GM12878 (cell line): ENCODE results near the gene CLEC19A. TPM values are rescaled to one million over a fixed set of nuclear protein-coding genes. Genes with fewer than 3 reads are reported as not detected.

Source experiments
- ATAC-seq: fragments of 200-7000 bp; cut with Tn5 transposase; 3 replicates; pipeline ENCODE4 v1.9.1; 2020; ENCODE audit warnings: mild to moderate bottlenecking, moderate library complexity
- BruUV-seq: library from RNA; stranded (reverse); fragments of 400-500 nt; replicated peaks from 2 replicates; lab custom pipeline; 2021; lab: Mats Ljungman, UMichigan
- CTCF ChIA-PET: fragments of 300-600 bp; sonication (Branson Sonifier 250); formaldehyde crosslinking; extraction: SDS; loops from one replicate; lab custom pipeline; 2021; ENCODE audit warnings: inconsistent platforms; lab: Yijun Ruan, JAX
- POLR2A ChIA-PET: fragments of 350-600 bp; formaldehyde crosslinking; extraction: SDS; loops from one replicate; lab custom pipeline; 2021; ENCODE audit warnings: inconsistent platforms; lab: Charles Lee
- RAD21 ChIA-PET: fragments of 300-600 bp; sonication (Branson Sonifier 250); formaldehyde crosslinking; loops from one replicate; lab custom pipeline; 2023; ENCODE audit warnings: antibody characterized with exemption; ENCODE audit not compliant: unreplicated experiment; lab: Charles Lee
- SMC1A ChIA-PET: fragments of 300-600 bp; sonication (Branson Sonifier 250); formaldehyde crosslinking; loops from one replicate; lab custom pipeline; 2023; ENCODE audit not compliant: unreplicated experiment, uncharacterized antibody; lab: Charles Lee
- DNase-seq: peaks from one replicate; pipeline ENCODE4 v3.0.0-alpha.2; 2011; ENCODE audit warnings: low read depth, low spot score
- FAIRE-seq: peaks from 3 replicates; lab custom pipeline; 2011; peaks lifted over from hg19 to GRCh38; lab: Jason Lieb, UNC
- H2AFZ ChIP-seq: 2 replicates; pipeline ENCODE4 v1.6.0; 2011; ENCODE audit warnings: low read depth, low read length, control low read depth; ENCODE audit not compliant: control insufficient read depth
- H3K27ac ChIP-seq: 2 replicates; pipeline ENCODE4 v1.5.1; 2011; ENCODE audit warnings: control low read depth; ENCODE audit not compliant: control insufficient read depth, insufficient read depth
- H3K27me3 ChIP-seq, 2 experiments: replicated peaks in 1 of 2; 2 replicates each; pipeline versions ENCODE4 v1.6.0 to v1.6.1; 2011; ENCODE audit warnings: low read length in 1 of 2; ENCODE audit not compliant: control insufficient read depth in 2 of 2, insufficient read depth in 2 of 2
- H3K36me3 ChIP-seq, 2 experiments: 2 replicates each; pipeline ENCODE4 v1.5.1; 2011; ENCODE audit warnings: low read length in 1 of 2; ENCODE audit not compliant: control insufficient read depth in 2 of 2, insufficient read depth in 2 of 2
- H3K4me1 ChIP-seq: 2 replicates; pipeline ENCODE4 v1.6.1; 2011; ENCODE audit warnings: mild to moderate bottlenecking, low read length, moderate library complexity, mixed read lengths; ENCODE audit not compliant: control insufficient read depth, insufficient read depth
- H3K4me2 ChIP-seq: 2 replicates; pipeline ENCODE4 v1.6.0; 2011; ENCODE audit warnings: control low read depth; ENCODE audit not compliant: control insufficient read depth, insufficient read depth
- H3K4me3 ChIP-seq: fragments of 200-600 bp; sonication (generic); 2 replicates; pipeline ENCODE4 v1.5.1; 2016
- H3K79me2 ChIP-seq: 2 replicates; pipeline ENCODE4 v1.6.0; 2011; ENCODE audit warnings: low read length; ENCODE audit not compliant: control insufficient read depth, insufficient read depth
- H3K9ac ChIP-seq: 2 replicates; pipeline ENCODE4 v1.8.0; 2011; ENCODE audit warnings: low read length, control low read depth, mixed read lengths; ENCODE audit not compliant: control insufficient read depth, insufficient read depth
- H3K9me3 ChIP-seq: replicated peaks from 3 replicates; pipeline ENCODE4 v1.5.1; 2011; ENCODE audit warnings: mild to moderate bottlenecking, low read length; ENCODE audit not compliant: control insufficient read depth, insufficient read depth
- H4K20me1 ChIP-seq: 2 replicates; pipeline ENCODE4 v1.6.0; 2011; ENCODE audit not compliant: control insufficient read depth, insufficient read depth
- ASH2L ChIP-seq: fragments of 300-600, 200-600 bp; sonication (generic); IDR thresholded peaks from 2 replicates; pipeline ENCODE4 v1.6.1; 2017; ENCODE audit warnings: low read depth, mild to moderate bottlenecking, borderline replicate concordance
- BRCA1 ChIP-seq: IDR thresholded peaks from 2 replicates; pipeline ENCODE4 v1.6.1; 2011; ENCODE audit warnings: low read depth, low read length, improper control_type of control experiment
- CBX3 ChIP-seq: fragments of 200-600 bp; sonication (generic); IDR thresholded peaks from 2 replicates; pipeline ENCODE4 v1.6.1; 2016; ENCODE audit warnings: low read depth, borderline replicate concordance
- GATAD2B ChIP-seq: fragments of 450-650 bp; conservative IDR thresholded peaks from 2 replicates; pipeline ENCODE4 v1.6.1; 2017; ENCODE audit warnings: low read depth, mild to moderate bottlenecking, moderate library complexity
- HDAC2 ChIP-seq: fragments of 200-600 bp; sonication (generic); IDR thresholded peaks from 2 replicates; pipeline ENCODE4 v1.6.1; 2017
- IRF4 ChIP-seq: IDR thresholded peaks from 2 replicates; pipeline ENCODE4 v1.6.1; 2011; ENCODE audit warnings: low read depth, low read length
- MYC ChIP-seq: IDR thresholded peaks from 2 replicates; pipeline ENCODE4 v1.6.1; 2011; ENCODE audit warnings: mild to moderate bottlenecking, low read length, moderate library complexity, inconsistent platforms; ENCODE audit not compliant: insufficient read depth, insufficient replicate concordance, insufficient read length, severe bottlenecking
- NFXL1 ChIP-seq: fragments of 450-650 bp; IDR thresholded peaks from 2 replicates; pipeline ENCODE4 v1.6.1; 2017; ENCODE audit warnings: antibody characterized with exemption, mild to moderate bottlenecking, borderline replicate concordance
- SMAD1 ChIP-seq: fragments of 450-650 bp; IDR thresholded peaks from 2 replicates; pipeline ENCODE4 v1.6.1; 2018; ENCODE audit warnings: mild to moderate bottlenecking, low read depth; ENCODE audit not compliant: partially characterized antibody
- TBL1XR1 ChIP-seq: IDR thresholded peaks from 2 replicates; pipeline ENCODE4 v1.6.1; 2012; ENCODE audit warnings: low read depth, low read length, improper control_type of control experiment
- whole genome bisulfite sequencing: methylation state at CpG from one replicate; pipeline ENCODE4 v1.1.6; 2016; ENCODE audit warnings: low lambda C conversion rate; ENCODE audit not compliant: insufficient replicate concordance, insufficient coverage; ENCODE audit errors: missing lambda C conversion rate; 5-methylcytosine and 5-hydroxymethylcytosine counted together
- in situ Hi-C: fragments of 300-500 bp; cut with MboI; formaldehyde crosslinking; loops from 9 replicates; pipeline ENCODE4 v1.14.3; 2018; ENCODE audit warnings: mixed read lengths
- intact Hi-C: fragments of 100-400 bp; cut with micrococcal nuclease; formaldehyde crosslinking; loops from one replicate; pipeline ENCODE4 v1.14.2; 2022; ENCODE audit not compliant: unreplicated experiment
- polyA plus RNA-seq, 11 experiments: library from polyadenylated mRNA; depleted of rRNA in 4 of 11; unstranded in 6 of 11; stranded (reverse) in 5 of 11; fragments of >200 nt; fragmentation: Nextera tagmentation in 4 of 11; fragmentation: Illumina TruSeq in 1 of 11; extraction: Ambion mirVana in 4 of 11; extraction: Trizol in 1 of 11; gene quantifications; 1 replicate in 1 of 11; 2 replicates in 10 of 11; pipeline versions ENCODE4 v1.2.1 to v1.2.3, GENCODE V29; 2011 to 2016; ENCODE audit warnings: inconsistent platforms in 2 of 11, missing spikeins in 2 of 11, low read depth in 1 of 11
- total RNA-seq, 4 experiments: library from RNA; depleted of rRNA in 3 of 4; stranded (reverse); fragments of >200 nt in 3 of 4; fragmentation: Illumina TruSeq in 1 of 4; extraction: Trizol in 1 of 4; gene quantifications; 2 replicates each; pipeline versions ENCODE4 v1.2.1 to v1.2.3, GENCODE V29; 2013 to 2021
- TF ChIP-seq, protein P1 (sequence below): IDR thresholded peaks from 2 replicates; pipeline ENCODE4 v1.6.1; 2011; ENCODE audit warnings: borderline replicate concordance, low read depth, mild to moderate bottlenecking, moderate library complexity, mixed read lengths, low read length; ENCODE audit not compliant: insufficient read depth; ENCODE audit errors: extremely low read length
- TF ChIP-seq, protein P2 (sequence below): fragments of 450-650 bp; IDR thresholded peaks from 2 replicates; pipeline ENCODE4 v1.6.1; 2017; ENCODE audit warnings: mild to moderate bottlenecking, moderate library complexity

CLEC19A gene
- total and polyA plus RNA-seq, 10 of the 15 experiments (the other 5 are each of a cell fraction or from before 2014, with no cell fraction given), result 0.03 TPM; not detected in 8

DNA sequence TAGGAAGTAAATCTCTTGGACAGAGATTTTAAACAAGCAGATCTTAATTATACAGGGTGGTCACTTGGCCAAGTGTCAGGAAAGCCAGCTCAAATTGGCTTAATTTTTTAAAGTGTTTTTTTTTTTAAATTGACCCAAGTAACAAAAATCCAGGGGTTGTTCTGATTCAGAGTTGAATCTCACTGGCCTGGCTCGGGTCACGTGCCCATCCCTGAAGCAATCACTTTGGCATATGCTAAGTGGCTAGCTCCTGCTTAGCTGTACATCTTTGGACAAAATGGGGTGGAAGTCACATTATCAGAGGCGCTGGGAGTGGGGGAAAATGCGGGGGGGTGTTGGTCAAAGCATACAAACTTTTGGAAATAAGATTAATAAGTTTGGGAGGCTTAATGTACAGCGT, 23.6 kb downstream of the CLEC19A start:
- no TSS peak for BruUV-seq
- no peak overlapping the region for H3K4me3 ChIP-seq
- WGBS, result 6% methylated on average over 5 of the region's 5 CpGs
- no peak overlapping the region for H3K4me2 ChIP-seq
- H3K27ac ChIP-seq, result no peak overlapping the region
- no peaks in the 10 kb centered on the region for H3K79me2 ChIP-seq
- H2AFZ ChIP-seq, result no peak overlapping the region
- H3K27me3 ChIP-seq, result no peaks in the 10 kb centered on the region
- CTCF ChIA-PET, result interaction anchor here (0.5 to 1.1 kb wide), 6 partner anchors 10 to 1399 kb away, joined by 3 to 5 read pairs (median 3); no protein-coding TSS in a partner anchor
- FAIRE-seq (no peak), DNase-seq (no peak), ATAC-seq (no peak)
- SMC1A ChIA-PET, result interaction anchor here (0.6 to 0.7 kb wide), 2 partner anchors 45 to 1639 kb away, joined by 3 read pairs; no protein-coding TSS in a partner anchor
- no peaks in the 10 kb centered on the region for H3K36me3 ChIP-seq
- in situ Hi-C loops (no loop called here), intact Hi-C loops (no loop called here)
- RAD21 ChIA-PET, result no interaction called here
- TF ChIP-seq HDAC2, result no peak
- TF ChIP-seq, protein P1, sequence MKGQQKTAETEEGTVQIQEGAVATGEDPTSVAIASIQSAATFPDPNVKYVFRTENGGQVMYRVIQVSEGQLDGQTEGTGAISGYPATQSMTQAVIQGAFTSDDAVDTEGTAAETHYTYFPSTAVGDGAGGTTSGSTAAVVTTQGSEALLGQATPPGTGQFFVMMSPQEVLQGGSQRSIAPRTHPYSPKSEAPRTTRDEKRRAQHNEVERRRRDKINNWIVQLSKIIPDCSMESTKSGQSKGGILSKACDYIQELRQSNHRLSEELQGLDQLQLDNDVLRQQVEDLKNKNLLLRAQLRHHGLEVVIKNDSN, result peak; percentile 5
- H4K20me1 ChIP-seq, result no peaks in the 10 kb centered on the region
- H3K9me3 ChIP-seq, result no peaks in the 10 kb centered on the region
- no peaks in the 10 kb centered on the region for H3K4me1 ChIP-seq
- no peak overlapping the region for H3K9ac ChIP-seq
- POLR2A ChIA-PET, result interaction anchor here (0.7 kb wide), 1 partner anchor 12 kb away, joined by 8 read pairs; no protein-coding TSS in a partner anchor

DNA sequence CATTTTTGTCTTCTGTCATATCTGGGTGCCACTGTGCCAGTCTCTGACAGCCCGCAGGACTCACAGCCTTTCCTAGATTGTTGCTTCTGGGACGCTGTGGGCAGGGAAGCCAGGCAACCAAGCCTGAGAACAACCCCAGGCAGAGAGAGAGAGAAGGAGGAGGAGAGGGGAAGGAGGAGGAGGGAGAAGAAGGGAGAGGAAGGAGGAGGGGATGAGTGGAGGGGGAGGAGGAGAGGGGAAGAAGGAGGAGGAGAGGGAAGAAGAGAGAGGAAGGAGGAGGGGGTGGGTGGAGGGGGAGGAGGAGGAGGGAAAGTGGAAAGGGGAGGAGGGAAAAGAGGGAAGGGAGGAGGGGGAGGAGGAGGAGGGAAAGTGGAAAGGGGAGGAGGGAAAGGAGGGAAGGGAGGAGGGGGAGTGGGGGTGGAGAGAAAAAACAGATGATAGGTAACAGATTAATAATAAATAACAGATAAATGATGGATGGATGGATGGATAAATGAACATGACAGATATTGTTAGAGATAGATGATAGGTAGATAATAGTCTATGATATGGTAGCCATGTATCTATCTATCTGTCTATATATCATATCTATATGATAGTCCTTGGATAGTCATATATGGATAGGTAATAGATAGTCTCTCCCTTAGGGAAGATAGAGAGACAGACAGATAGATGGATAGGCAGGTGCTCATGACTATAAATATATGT, 29.3 kb downstream of the CLEC19A start:
- 36% methylated on average over 2 of the region's 2 CpGs for WGBS

More for the DNA sequence above, 29.3 kb downstream of the CLEC19A start:
- ChIA-PET SMC1A (no interaction called here), CTCF (no interaction called here), RAD21 (no interaction called here), POLR2A (no interaction called here)
- in situ Hi-C loops (no loop called here), intact Hi-C loops (no loop called here)
- no TSS peak for BruUV-seq
- no peak overlapping the region for H3K27ac ChIP-seq
- no peak overlapping the region for H2AFZ ChIP-seq
- H3K9me3 ChIP-seq, result no peaks in the 10 kb centered on the region
- H4K20me1 ChIP-seq, result no peaks in the 10 kb centered on the region
- FAIRE-seq (no peak), ATAC-seq (no peak), DNase-seq (no peak)
- H3K4me2 ChIP-seq, result no peak overlapping the region
- no peaks in the 10 kb centered on the region for H3K36me3 ChIP-seq
- no peak overlapping the region for H3K9ac ChIP-seq
- TF ChIP-seq BRCA1, result no peak
- TF ChIP-seq ASH2L, result no peak
- no peak for TF ChIP-seq IRF4
- TF ChIP-seq NFXL1, result no peak
- TF ChIP-seq TBL1XR1, result no peak
- TF ChIP-seq, protein P2, sequence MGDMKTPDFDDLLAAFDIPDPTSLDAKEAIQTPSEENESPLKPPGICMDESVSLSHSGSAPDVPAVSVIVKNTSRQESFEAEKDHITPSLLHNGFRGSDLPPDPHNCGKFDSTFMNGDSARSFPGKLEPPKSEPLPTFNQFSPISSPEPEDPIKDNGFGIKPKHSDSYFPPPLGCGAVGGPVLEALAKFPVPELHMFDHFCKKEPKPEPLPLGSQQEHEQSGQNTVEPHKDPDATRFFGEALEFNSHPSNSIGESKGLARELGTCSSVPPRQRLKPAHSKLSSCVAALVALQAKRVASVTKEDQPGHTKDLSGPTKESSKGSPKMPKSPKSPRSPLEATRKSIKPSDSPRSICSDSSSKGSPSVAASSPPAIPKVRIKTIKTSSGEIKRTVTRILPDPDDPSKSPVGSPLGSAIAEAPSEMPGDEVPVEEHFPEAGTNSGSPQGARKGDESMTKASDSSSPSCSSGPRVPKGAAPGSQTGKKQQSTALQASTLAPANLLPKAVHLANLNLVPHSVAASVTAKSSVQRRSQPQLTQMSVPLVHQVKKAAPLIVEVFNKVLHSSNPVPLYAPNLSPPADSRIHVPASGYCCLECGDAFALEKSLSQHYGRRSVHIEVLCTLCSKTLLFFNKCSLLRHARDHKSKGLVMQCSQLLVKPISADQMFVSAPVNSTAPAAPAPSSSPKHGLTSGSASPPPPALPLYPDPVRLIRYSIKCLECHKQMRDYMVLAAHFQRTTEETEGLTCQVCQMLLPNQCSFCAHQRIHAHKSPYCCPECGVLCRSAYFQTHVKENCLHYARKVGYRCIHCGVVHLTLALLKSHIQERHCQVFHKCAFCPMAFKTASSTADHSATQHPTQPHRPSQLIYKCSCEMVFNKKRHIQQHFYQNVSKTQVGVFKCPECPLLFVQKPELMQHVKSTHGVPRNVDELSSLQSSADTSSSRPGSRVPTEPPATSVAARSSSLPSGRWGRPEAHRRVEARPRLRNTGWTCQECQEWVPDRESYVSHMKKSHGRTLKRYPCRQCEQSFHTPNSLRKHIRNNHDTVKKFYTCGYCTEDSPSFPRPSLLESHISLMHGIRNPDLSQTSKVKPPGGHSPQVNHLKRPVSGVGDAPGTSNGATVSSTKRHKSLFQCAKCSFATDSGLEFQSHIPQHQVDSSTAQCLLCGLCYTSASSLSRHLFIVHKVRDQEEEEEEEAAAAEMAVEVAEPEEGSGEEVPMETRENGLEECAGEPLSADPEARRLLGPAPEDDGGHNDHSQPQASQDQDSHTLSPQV, result no peak
- no peak for TF ChIP-seq CBX3
- TF ChIP-seq GATAD2B, result no peak
- TF ChIP-seq SMAD1, result no peak
- TF ChIP-seq MYC, result no peak
- H3K79me2 ChIP-seq, result no peaks in the 10 kb centered on the region
- no peaks in the 10 kb centered on the region for H3K27me3 ChIP-seq
- no peaks in the 10 kb centered on the region for H3K4me1 ChIP-seq
- no peak overlapping the region for H3K4me3 ChIP-seq
